ENCODE results near the gene AK2.

- TF ChIP-seq, protein P1, sequence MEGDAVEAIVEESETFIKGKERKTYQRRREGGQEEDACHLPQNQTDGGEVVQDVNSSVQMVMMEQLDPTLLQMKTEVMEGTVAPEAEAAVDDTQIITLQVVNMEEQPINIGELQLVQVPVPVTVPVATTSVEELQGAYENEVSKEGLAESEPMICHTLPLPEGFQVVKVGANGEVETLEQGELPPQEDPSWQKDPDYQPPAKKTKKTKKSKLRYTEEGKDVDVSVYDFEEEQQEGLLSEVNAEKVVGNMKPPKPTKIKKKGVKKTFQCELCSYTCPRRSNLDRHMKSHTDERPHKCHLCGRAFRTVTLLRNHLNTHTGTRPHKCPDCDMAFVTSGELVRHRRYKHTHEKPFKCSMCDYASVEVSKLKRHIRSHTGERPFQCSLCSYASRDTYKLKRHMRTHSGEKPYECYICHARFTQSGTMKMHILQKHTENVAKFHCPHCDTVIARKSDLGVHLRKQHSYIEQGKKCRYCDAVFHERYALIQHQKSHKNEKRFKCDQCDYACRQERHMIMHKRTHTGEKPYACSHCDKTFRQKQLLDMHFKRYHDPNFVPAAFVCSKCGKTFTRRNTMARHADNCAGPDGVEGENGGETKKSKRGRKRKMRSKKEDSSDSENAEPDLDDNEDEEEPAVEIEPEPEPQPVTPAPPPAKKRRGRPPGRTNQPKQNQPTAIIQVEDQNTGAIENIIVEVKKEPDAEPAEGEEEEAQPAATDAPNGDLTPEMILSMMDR (IDR thresholded peaks at IDR 0.05; ENCODE audit: low read depth, low read length, missing input control) = no peak
- TF ChIP-seq JUND (IDR thresholded peaks at IDR 0.05) (no peak), HNF4A (conservative IDR thresholded peaks at IDR 0.05) (no peak), EGR1 (IDR thresholded peaks at IDR 0.05; ENCODE audit: low read depth in 2 of 2) (no peak)
- TF ChIP-seq, protein P2, sequence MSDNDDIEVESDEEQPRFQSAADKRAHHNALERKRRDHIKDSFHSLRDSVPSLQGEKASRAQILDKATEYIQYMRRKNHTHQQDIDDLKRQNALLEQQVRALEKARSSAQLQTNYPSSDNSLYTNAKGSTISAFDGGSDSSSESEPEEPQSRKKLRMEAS (IDR thresholded peaks at IDR 0.05) = no peak
These were observed 19.5 kb downstream of the AK2 start for GRCh38 chr1:33017175-33017574.
